Caco-2 (cell line): ENCODE results near the gene VENTX. TPM values are rescaled to one million over a fixed set of nuclear protein-coding genes. Genes with fewer than 3 reads are reported as not detected.

ENCODE experiments used
- BruUV-seq: library from RNA; stranded (reverse); fragments of 400-500 nt; replicated peaks from 2 replicates; lab custom pipeline; 2021; lab: Mats Ljungman, UMichigan
- CTCF ChIA-PET: fragments of 300-600 bp; sonication (Branson Sonifier 250); formaldehyde crosslinking; loops from one replicate; lab custom pipeline; 2022; ENCODE audit warnings: antibody characterized with exemption; lab: Charles Lee
- POLR2A ChIA-PET: fragments of 300-600 bp; sonication (Branson Sonifier 250); formaldehyde crosslinking; loops from one replicate; lab custom pipeline; 2022; ENCODE audit warnings: antibody characterized with exemption; lab: Charles Lee
- DNase-seq, 2 experiments: peaks; one replicate each; pipeline versions ENCODE4 v3.0.0 to v3.0.0-alpha.2; 2020 to 2022
- H3K27me3 ChIP-seq: replicated peaks from 2 replicates; pipeline ENCODE4 v1.6.0; 2011; ENCODE audit warnings: low read length; ENCODE audit not compliant: control insufficient read depth, insufficient read depth
- H3K36me3 ChIP-seq: 2 replicates; pipeline ENCODE4 v1.5.1; 2011; ENCODE audit warnings: low read length; ENCODE audit not compliant: control insufficient read depth, insufficient read depth
- H3K4me1 ChIP-seq: fragments of 250-450 bp; sonication (Bioruptor Pico); 2 replicates; pipeline ENCODE4 v1.5.1; 2020; ENCODE audit warnings: mild to moderate bottlenecking
- H3K4me3 ChIP-seq: 2 replicates; pipeline ENCODE4 v1.5.1; 2011; ENCODE audit warnings: low read depth, mild to moderate bottlenecking, control low read depth, low read length
- H3K9me3 ChIP-seq: fragments of 250-450 bp; sonication (Bioruptor Pico); 2 replicates; pipeline ENCODE4 v1.5.1; 2020; ENCODE audit warnings: mild to moderate bottlenecking, moderate library complexity
- H3K27ac Mint-ChIP-seq: one replicate; pipeline ENCODE4 v1.8.0; 2022; ENCODE audit warnings: mixed read lengths; ENCODE audit not compliant: unreplicated experiment
- H3K27me3 Mint-ChIP-seq: one replicate; pipeline ENCODE4 v1.8.0; 2022; ENCODE audit warnings: mixed read lengths; ENCODE audit not compliant: insufficient read depth, unreplicated experiment
- H3K36me3 Mint-ChIP-seq: one replicate; pipeline ENCODE4 v1.8.0; 2022; ENCODE audit warnings: mild to moderate bottlenecking, mixed read lengths; ENCODE audit not compliant: insufficient read depth, unreplicated experiment
- H3K4me1 Mint-ChIP-seq: one replicate; pipeline ENCODE4 v1.8.0; 2022; ENCODE audit warnings: low read depth, mixed read lengths; ENCODE audit not compliant: unreplicated experiment
- H3K4me3 Mint-ChIP-seq: one replicate; pipeline ENCODE4 v1.8.0; 2022; ENCODE audit warnings: mild to moderate bottlenecking, moderate library complexity, mixed read lengths; ENCODE audit not compliant: unreplicated experiment
- H3K9me3 Mint-ChIP-seq: one replicate; pipeline ENCODE4 v1.8.0; 2022; ENCODE audit warnings: mixed read lengths; ENCODE audit not compliant: unreplicated experiment
- intact Hi-C: fragments of 100-400 bp; cut with micrococcal nuclease; formaldehyde crosslinking; loops from one replicate; pipeline ENCODE4 v1.10.0; 2022; ENCODE audit not compliant: unreplicated experiment
- total RNA-seq: library from RNA; stranded (reverse); gene quantifications from 2 replicates; pipeline ENCODE4 v1.2.3, GENCODE V29; 2022
- TF ChIP-seq, protein P1 (sequence below), 2 experiments: fragments of 200-600 bp in 1 of 2; IDR thresholded peaks; 1 replicate in 1 of 2; 2 replicates in 1 of 2; pipeline versions ENCODE4 v1.5.1 to v1.8.0; 2011 to 2022; ENCODE audit warnings: antibody characterized with exemption in 1 of 2, control low read depth in 1 of 2, inconsistent platforms in 1 of 2, low read depth in 1 of 2, low read length in 1 of 2, mild to moderate bottlenecking in 1 of 2, moderate library complexity in 1 of 2; ENCODE audit not compliant: insufficient read depth in 1 of 2, severe bottlenecking in 1 of 2, unreplicated experiment in 1 of 2

The VENTX gene
- total RNA-seq, 1 experiment from 2014 or later, result not detected

DNA sequence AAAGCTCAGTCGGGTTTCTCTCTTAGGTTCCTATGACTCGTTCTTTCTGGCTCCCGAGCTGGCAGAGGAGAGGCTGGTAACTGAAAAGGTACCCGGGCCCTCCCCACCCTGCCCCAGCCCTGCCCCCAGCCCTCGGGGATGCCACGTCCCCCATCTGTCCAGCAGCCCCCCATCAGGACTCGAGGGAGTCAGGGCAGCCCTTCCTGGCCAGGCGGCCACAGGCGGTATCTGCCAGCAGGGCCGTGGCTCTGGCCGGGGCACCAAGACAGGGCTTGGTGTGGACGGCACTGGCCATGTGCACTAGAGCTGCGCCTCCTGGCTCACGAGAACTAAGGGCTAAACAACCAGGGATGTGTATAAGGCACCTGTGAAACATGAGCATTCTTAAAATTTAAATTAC, 47.9 kb upstream of the VENTX start:
- intact Hi-C loops, result no loop called here
- POLR2A ChIA-PET, result no interaction called here
- Mint-ChIP-seq H3K27me3 (peaks cover 16% of the 10 kb centered on the region), H3K4me1 (no peaks in the 10 kb centered on the region), H3K4me3 (no peak overlapping the region), H3K9me3 (peaks cover 27% of the 10 kb centered on the region), H3K27ac (no peak overlapping the region), H3K36me3 (no peaks in the 10 kb centered on the region)
- CTCF ChIA-PET, result no interaction called here
- no peak overlapping the region for H3K4me3 ChIP-seq
- H3K9me3 ChIP-seq, result peaks cover 6% of the 10 kb centered on the region
- H3K4me1 ChIP-seq, result no peaks in the 10 kb centered on the region
- no peaks in the 10 kb centered on the region for H3K27me3 ChIP-seq
- DNase-seq, result no peak
- BruUV-seq, result no TSS peak
- no peaks in the 10 kb centered on the region for H3K36me3 ChIP-seq
- TF ChIP-seq, protein P1, sequence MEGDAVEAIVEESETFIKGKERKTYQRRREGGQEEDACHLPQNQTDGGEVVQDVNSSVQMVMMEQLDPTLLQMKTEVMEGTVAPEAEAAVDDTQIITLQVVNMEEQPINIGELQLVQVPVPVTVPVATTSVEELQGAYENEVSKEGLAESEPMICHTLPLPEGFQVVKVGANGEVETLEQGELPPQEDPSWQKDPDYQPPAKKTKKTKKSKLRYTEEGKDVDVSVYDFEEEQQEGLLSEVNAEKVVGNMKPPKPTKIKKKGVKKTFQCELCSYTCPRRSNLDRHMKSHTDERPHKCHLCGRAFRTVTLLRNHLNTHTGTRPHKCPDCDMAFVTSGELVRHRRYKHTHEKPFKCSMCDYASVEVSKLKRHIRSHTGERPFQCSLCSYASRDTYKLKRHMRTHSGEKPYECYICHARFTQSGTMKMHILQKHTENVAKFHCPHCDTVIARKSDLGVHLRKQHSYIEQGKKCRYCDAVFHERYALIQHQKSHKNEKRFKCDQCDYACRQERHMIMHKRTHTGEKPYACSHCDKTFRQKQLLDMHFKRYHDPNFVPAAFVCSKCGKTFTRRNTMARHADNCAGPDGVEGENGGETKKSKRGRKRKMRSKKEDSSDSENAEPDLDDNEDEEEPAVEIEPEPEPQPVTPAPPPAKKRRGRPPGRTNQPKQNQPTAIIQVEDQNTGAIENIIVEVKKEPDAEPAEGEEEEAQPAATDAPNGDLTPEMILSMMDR (IDR thresholded peaks at IDR 0.05; ENCODE audit: insufficient read depth in 1 of 2, low read depth in 1 of 2, low read length in 1 of 2, severe bottlenecking in 1 of 2, unreplicated experiment in 1 of 2), result no peak

DNA sequence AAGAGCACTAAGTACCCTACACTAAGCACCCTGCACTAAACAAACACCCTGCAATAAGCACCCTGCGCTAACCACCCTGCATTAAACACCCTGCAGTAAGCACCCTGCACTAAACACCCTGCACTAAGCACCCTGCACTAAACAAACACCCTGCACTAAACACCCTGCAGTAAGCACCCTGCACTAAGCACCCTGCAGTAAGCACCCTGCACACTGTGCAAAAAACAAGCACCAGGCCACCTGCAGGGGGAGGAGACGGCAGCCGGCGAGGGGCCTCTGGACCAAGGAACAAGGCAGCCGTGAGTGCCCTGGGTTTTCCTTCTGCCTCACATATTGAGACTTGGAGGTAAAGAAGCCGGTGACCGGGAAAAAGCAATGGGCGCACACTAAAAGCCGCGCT, 47.4 kb upstream of the VENTX start:
- DNase-seq, result no peak
- Mint-ChIP-seq H3K27ac (no peak overlapping the region), H3K9me3 (peaks cover 27% of the 10 kb centered on the region), H3K36me3 (no peaks in the 10 kb centered on the region), H3K27me3 (peaks cover 19% of the 10 kb centered on the region), H3K4me3 (no peak overlapping the region), H3K4me1 (no peaks in the 10 kb centered on the region)
- H3K4me1 ChIP-seq, result no peaks in the 10 kb centered on the region
- TF ChIP-seq, protein P1 (IDR thresholded peaks at IDR 0.05; ENCODE audit: insufficient read depth in 1 of 2, low read depth in 1 of 2, low read length in 1 of 2, severe bottlenecking in 1 of 2, unreplicated experiment in 1 of 2), result no peak
- POLR2A ChIA-PET, result no interaction called here
- CTCF ChIA-PET, result no interaction called here
- peaks cover 8% of the 10 kb centered on the region; the same call in 1 of the 2 replicates for H3K9me3 ChIP-seq
- no peaks in the 10 kb centered on the region for H3K36me3 ChIP-seq
- BruUV-seq, result no TSS peak
- intact Hi-C loops, result no loop called here
- no peak overlapping the region for H3K4me3 ChIP-seq
- H3K27me3 ChIP-seq, result no peaks in the 10 kb centered on the region

DNA sequence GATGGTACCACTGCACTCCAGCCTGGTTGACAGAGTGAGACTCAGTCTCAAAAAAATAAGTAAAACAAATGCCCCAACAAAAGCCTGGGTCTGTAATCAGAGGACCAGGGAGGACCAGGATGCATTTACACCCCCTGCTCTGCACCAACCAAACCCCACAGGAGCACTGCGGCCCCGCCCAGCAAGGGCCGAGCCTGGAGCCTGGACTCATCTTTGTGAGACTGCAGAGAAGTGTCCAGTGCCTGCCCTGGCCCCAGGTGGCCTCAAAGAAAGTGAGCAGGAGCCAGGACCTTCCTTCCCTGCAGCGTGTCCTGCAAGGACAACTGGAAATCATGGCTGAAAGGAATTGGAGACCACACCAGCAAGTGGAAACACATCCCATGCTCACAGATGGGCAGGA, 46.0 kb upstream of the VENTX start:
- Histone ChIP-seq H3K4me1 (no peaks in the 10 kb centered on the region), H3K36me3 (no peaks in the 10 kb centered on the region), H3K9me3 (peaks cover 8% of the 10 kb centered on the region; the same call in 1 of the 2 replicates), H3K27me3 (no peaks in the 10 kb centered on the region), H3K4me3 (no peak overlapping the region)
- ChIA-PET POLR2A (no interaction called here), CTCF (no interaction called here)
- DNase-seq, result no peak
- Mint-ChIP-seq H3K4me3 (no peak overlapping the region), H3K36me3 (no peaks in the 10 kb centered on the region), H3K9me3 (peaks cover 27% of the 10 kb centered on the region), H3K27me3 (peaks cover 24% of the 10 kb centered on the region), H3K4me1 (no peaks in the 10 kb centered on the region), H3K27ac (no peak overlapping the region)
- no TSS peak for BruUV-seq
- intact Hi-C loops, result no loop called here
- TF ChIP-seq, protein P1 (IDR thresholded peaks at IDR 0.05; ENCODE audit: insufficient read depth in 1 of 2, low read depth in 1 of 2, low read length in 1 of 2, severe bottlenecking in 1 of 2, unreplicated experiment in 1 of 2), result no peak
